Right ventricle myocardium inferior (tissue), 1 donor: ENCODE measurements around the gene PTGIS. TPM values are rescaled to one million over a fixed set of nuclear protein-coding genes. Genes with fewer than 3 reads are reported as not detected.
A peak's percentile ranks its signal among the peaks of the same experiment; 100 is the strongest.
"Not testable (repeated sequence)": the region's sequence is repeated elsewhere in the genome, so short reads cannot be mapped to it uniquely, and the experiment has no call there.

Experiments used
- ATAC-seq: fragments of 200-7000 bp; cut with Tn5 transposase; one replicate; pipeline ENCODE4 v1.9.1; 2020; ENCODE audit warnings: mild to moderate bottlenecking, moderate library complexity
- DNase-seq: peaks from one replicate; pipeline ENCODE4 v3.0.0; 2021; ENCODE audit errors: missing footprints
- intact Hi-C: fragments of 100-400 bp; cut with DNase I; formaldehyde crosslinking; loops from one replicate; pipeline ENCODE4 v1.11.0; 2022
- long read RNA-seq: library from polyadenylated mRNA; unstranded; transcript quantifications from one replicate; pipeline ENCODE4 v2.0.0, GENCODE V29; 2021
- total RNA-seq: library from RNA; stranded (reverse); fragmentation: NEBNext Ultra II Directional; extraction: Animal tissue kit (Norgen Biotek cat#: 25700); gene quantifications from one replicate; pipeline ENCODE4 v1.2.1, GENCODE V29; 2021
- donor health status: DM: no; HTN: yes; CAD: no; lungs with severe emphysema.

PTGIS gene
- 24.2 TPM for total RNA-seq
- long read RNA-seq, partial matches to known transcripts: 1 of 2 reads
- long read RNA-seq, other reads (novel, unspliced or antisense): 1 of 2 reads

GRCh38 chr20:49567421-49568277 lies at the start of gene PTGIS:
PTGIS (minus strand) TSS chr20:49568137; CDS start chr20:49568116, 21 bp downstream.
- intact Hi-C loops: no loop called here
- ATAC-seq (peak; percentile 45), DNase-seq (peak; percentile 73)

DNA sequence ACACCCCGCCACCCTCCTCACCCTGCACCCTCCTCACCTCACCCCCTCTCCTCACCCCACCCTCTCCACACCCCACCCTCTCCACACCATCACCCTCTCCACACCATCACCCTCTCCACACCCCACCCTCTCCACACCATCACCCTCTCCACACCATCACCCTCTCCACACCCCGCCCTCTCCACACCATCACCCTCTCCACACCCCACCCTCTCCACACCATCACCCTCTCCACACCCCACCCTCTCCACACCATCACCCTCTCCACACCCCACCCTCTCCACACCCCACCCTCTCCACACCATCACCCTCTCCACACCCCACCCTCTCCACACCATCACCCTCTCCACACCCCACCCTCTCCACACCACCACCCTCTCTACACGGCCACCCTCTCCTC lies 49.5 kb upstream of the PTGIS start:
- intact Hi-C loops, ATAC-seq, DNase-seq: not testable (repeated sequence)

DNA sequence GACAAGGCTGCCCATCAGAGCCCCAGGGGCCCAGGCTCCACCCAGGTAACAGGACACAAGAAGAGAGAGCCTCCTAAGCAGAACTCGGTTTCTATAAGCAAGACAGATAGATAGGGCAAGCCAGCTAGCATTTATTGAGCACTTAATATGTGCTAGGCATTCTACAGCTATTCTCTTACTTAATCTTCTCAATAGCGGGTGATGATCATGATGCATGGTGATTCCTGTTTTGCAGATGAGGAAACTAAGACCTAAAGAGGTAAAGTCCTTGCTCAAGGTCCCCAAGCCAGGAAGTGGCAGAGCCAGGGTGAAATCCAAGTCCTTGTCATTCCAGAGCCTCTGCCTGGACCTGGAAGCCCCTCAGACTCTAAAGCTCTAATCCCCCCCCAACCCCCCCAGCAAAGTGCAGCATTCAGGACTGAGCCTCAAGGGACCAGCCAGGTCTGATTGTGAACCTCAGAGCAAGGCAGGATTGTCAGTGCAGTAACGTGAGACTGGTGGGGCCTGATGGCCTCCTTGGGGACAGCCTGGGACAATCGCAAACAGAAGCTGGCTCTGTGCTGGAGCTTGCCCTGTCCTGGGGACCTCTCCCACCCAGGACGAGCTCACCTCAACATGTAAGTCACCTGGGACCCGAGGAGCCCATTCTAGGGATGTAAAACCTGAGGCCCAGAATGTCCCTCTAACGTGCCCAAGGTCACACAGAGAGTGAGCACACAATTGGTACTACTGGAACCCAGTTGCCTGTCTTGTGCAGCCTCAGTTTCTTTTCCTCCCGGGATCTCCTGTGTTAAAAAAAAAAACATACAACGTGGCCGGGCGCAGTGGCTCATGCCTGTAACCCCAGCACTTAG lies 48.4 kb upstream of the PTGIS start:
- no peak for ATAC-seq
- DNase-seq: no peak
- intact Hi-C loops: no loop called here

DNA sequence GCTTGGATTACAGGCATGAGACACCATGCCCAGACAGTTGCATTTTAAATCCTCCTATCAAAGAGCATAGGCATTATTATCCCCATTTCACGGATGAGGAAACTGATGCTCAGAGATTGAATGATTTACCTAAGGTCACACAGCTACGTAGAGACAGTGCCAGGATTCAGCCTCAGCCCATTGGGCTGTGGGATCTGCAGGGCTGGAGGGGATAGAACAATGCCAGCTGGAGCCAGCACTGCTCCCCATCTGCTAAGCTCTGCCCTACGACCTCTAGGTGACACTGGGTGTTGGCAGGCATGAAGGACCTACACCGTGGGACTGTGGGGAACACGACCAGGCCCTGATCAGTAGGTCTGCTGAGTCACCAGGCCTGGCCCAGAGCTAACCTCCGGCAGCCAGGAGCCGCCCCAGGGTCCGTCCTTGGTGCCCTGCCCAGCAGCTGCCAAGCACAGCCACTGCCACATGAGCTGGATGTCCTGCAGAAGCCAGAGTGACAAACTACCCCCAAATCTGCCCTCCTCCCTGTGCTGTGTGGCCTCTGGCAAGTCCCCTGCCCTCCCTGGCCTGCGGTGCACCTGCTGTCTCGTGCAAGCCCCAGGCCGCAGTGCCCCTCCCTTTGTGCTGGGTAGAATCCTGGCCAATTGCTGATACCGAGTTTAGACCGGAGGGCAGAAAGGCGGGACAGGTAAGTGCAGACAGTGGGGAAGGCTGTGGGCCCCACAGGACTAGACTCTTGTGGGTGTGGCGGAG lies 47.6 kb upstream of the PTGIS start:
- DNase-seq (no peak), ATAC-seq (peak; percentile 87)
- intact Hi-C loops: loop anchor here (1.0 kb wide), 2 partner anchors 20 to 198 kb away; no protein-coding TSS in a partner anchor

DNA sequence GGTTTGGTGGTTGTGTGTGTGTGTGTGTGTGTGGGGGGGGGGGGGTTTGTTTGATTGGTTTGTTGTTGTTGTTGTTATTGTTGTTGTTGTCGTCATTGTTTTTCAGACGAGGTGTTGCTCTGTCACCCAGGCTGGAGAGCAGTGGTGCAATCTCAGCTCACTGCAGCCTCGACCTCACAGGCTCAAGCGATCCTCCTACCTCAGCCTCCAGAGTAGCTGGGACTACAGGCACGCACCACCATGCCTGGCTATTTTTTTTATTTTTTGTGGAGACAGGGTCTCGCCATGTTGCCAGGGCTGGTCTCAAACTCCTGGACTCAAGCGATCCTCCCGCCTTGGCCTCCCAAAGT lies 47.1 kb upstream of the PTGIS start:
- ATAC-seq, DNase-seq: not testable (repeated sequence)
- intact Hi-C loops: loop anchor here (1.0 kb wide), 2 partner anchors 20 to 198 kb away; no protein-coding TSS in a partner anchor

GRCh38 chr20:49614338-49615050 lies 46.6 kb upstream of the PTGIS start:
- DNase-seq (peak; percentile 15), ATAC-seq (no peak)
- intact Hi-C loops: loop anchor here (1.0 to 5.0 kb wide), 5 partner anchors 21 to 303 kb away; partner anchors contain the start of genes B4GALT5 and SPATA2

- DNase-seq (peak; percentile 80), ATAC-seq (peak; percentile 28)
- intact Hi-C loops: loop anchor here (2.0 to 5.0 kb wide), 4 partner anchors 100 to 305 kb away; partner anchors contain the start of genes B4GALT5 and SPATA2
Observed at GRCh38 chr20:49612127-49612738, 44.3 kb upstream of the PTGIS start.

DNA sequence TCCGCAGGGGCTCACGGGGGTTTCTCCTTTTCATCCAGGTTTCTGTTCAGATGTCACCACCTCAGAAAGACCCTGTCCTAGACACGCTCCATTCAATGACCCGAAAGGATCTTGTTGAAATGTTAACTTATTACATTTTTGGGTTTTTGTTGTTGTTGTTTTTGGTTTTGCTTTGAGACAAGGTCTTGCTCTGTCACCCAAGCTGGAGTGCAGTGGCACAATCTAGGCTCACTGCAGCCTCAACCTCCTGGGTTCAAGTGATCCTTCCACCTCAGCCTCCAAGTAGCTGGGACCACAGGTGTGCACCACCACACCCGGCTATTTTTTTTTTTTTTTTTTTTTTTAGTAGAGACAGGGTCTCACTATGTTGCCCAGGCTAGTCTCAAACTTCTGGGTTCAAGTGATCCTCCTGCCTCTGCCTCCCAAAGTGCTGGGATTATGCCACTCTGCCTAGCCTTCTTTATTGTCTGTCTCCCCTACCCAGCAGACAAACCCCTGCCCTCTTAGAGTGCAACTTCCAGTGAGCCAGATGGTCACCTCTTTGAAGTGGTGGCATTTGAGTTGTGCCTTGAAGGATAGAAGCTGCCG lies 43.7 kb upstream of the PTGIS start:
- intact Hi-C loops: loop anchor here (1.0 to 5.0 kb wide), 5 partner anchors 101 to 306 kb away; partner anchors contain the start of genes B4GALT5 and SPATA2
- not testable (repeated sequence) for DNase-seq, ATAC-seq

DNA sequence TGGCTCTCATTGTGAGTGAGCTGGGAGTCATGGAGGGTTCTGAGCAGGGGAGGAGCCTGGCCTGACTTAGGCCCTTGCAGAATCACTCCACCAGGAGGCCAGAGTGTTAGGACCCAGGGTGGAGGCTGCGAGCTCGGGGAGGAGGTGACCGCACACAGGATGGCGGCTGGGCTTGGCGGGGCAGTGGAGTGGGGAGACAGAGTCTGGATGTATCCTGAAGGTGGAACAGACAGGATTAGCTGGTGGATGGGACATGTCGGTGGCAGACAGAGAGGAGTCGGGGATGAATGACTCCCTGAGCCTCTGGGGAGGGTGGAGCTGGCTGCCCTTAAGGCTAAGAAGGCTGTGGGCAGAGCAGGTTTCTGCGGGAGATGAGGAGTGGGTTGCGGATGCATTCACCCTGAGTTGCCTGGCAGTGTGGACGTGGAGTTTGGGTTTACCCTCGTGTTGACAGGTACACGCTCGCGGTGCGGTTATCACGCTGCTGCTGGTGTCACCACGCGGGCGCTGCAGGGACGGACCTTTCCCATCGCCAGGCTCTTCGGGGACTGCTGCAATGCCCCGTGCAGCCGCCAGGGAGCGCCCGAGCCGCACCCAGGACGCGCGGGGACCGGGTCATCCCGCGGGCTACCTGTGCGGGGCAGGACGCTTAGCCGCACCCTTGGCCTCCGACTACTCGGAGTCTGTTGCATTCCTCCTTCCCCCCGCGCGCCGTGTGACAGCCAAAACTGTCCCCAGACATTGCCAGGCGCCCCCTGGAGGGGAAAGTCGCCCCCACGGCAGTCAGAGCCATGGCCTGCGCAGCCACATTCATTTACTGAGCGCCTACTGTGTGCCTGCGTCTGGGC lies 43.0 kb upstream of the PTGIS start:
- DNase-seq (peak; percentile 91), ATAC-seq (peak; percentile 69)
- intact Hi-C loops: loop anchor here (1.0 to 5.0 kb wide), 4 partner anchors 101 to 306 kb away; partner anchors contain the start of genes B4GALT5 and SPATA2

- intact Hi-C loops: loop anchor here (1.0 to 5.0 kb wide), 2 partner anchors 68 to 277 kb away; no protein-coding TSS in a partner anchor
- peak; percentile 81 for DNase-seq
- peak; percentile 35 for ATAC-seq
Observed at GRCh38 chr20:49608752-49609670, 41.1 kb upstream of the PTGIS start.

GRCh38 chr20:49607568-49607967 lies 39.6 kb upstream of the PTGIS start:
- intact Hi-C loops: loop anchor here (5.0 kb wide), 1 partner anchor 275 kb away; no protein-coding TSS in a partner anchor
- DNase-seq: no peak
- ATAC-seq: no peak

DNA sequence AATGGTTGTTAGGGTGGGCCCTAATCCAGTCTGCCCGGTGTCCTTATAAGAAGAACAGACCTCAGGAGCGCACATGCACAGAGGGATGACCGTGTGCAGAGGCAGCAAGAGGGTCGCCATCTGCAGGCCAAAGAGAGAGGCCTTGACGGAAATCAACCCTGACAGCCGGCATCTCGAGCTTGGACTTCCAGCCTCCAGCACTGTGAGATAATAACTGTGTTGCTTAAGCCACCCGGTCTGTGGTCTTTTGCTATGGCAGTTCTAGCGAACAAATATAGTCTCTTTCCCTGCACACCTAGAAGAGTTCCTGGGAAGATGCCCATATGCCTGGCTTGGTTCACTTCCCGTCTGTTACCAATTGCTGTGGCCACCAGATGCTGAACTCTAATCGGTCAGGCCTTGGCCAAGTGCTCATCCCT lies 35.3 kb upstream of the PTGIS start:
- intact Hi-C loops: no loop called here
- DNase-seq (no peak), ATAC-seq (peak; percentile 72)

- intact Hi-C loops: no loop called here
- DNase-seq (no peak), ATAC-seq (no peak)
Observed at GRCh38 chr20:49602345-49603208, 34.6 kb upstream of the PTGIS start.
